Skin of body (tissue), 2 donors: ENCODE measurements around the gene VANGL2. TPM values are rescaled to one million over a fixed set of nuclear protein-coding genes. Genes with fewer than 3 reads are reported as not detected.

ENCODE experiments used
- DNase-seq: peaks from one replicate; lab custom pipeline; 2025; lab: John Stamatoyannopoulos, UW
- total RNA-seq: library from RNA; depleted of rRNA; stranded (reverse); fragments of >200 nt; gene quantifications from one replicate; pipeline ENCODE4 v1.2.3, GENCODE V29; 2014

Gene VANGL2
- total RNA-seq = 11.0 TPM

GRCh38 chr1:160400223-160400645 lies at the start of gene VANGL2:
TSS of gene VANGL2 (plus strand) at chr1:160400564. CDS start at chr1:160415838, 15,274 bp downstream.
- DNase-seq = peak; percentile 75

DNA sequence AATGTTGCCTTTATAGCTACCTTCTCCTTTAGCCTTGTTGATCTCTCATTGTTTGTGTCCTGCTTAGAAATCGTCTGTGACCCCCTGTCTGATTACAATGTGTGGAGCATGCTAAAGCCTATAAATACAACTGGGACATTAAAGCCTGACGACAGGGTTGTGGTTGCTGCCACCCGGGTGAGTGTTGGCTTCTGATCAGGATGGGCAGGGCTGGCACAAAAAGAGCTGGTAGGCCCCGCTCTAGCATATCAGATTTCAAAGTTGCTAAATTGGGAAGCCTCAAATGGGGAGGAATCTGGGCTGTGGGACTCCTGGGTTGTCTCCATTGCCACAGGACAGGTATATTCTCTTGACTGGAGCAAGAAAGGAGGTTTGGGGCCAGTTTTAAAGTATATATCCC lies 48.7 kb upstream of the VANGL2 start:
- no peak for DNase-seq

GRCh38 chr1:160352555-160352954 lies 47.8 kb upstream of the VANGL2 start:
- no peak for DNase-seq

DNA sequence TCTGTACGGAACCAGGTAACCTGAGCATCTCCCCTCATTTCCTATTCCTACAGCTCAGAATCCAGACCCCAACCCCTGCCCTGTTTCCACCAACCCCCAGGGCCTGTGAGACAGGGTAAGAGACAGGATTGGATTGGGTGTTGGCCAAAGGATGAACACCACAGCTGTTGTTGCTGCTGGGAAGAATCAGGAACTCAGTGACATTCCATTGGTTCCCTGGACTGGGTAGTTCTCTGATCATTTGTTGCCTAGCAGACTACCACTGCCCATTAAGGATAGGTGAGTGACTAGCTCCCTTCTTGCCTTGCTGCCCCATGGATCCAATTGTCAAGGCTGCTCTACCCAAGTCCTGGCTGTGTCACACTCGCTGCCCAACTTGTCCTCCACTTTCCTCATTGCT lies 47.1 kb upstream of the VANGL2 start:
- DNase-seq = no peak

- DNase-seq = no peak
Measured at GRCh38 chr1:160354388-160354985, 45.9 kb upstream of the VANGL2 start.

GRCh38 chr1:160357286-160358002 lies 42.9 kb upstream of the VANGL2 start:
- no peak for DNase-seq

GRCh38 chr1:160358073-160358472 lies 42.3 kb upstream of the VANGL2 start:
- DNase-seq = no peak

GRCh38 chr1:160359559-160360226 lies 40.7 kb upstream of the VANGL2 start:
- no peak for DNase-seq

- no peak for DNase-seq
Measured at GRCh38 chr1:160360227-160360695, 40.1 kb upstream of the VANGL2 start.

GRCh38 chr1:160361199-160361598 lies 39.2 kb upstream of the VANGL2 start:
- no peak for DNase-seq

DNA sequence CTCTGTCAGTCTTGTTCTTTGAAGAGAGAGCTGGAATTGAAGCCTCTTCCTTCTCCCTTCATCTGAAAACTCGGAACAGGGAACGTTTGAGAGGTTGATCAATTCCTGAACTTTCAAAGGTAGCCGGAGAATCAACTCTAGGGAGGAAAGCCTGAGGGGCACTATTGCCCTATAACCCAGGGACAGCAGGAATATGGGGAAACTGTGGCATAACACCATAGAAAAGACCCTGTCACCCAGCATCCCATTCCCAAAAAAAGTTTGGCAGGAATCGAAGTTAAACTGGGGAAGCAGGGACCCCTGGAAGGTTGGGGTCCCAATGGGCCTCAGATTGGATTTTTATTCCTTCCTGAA lies 38.6 kb upstream of the VANGL2 start:
- no peak for DNase-seq

- no peak for DNase-seq
Measured at GRCh38 chr1:160362168-160362957, 38.0 kb upstream of the VANGL2 start.

- DNase-seq = no peak
Measured at GRCh38 chr1:160363010-160363409, 37.4 kb upstream of the VANGL2 start.

GRCh38 chr1:160363951-160364735 lies 36.2 kb upstream of the VANGL2 start:
- no peak for DNase-seq

DNA sequence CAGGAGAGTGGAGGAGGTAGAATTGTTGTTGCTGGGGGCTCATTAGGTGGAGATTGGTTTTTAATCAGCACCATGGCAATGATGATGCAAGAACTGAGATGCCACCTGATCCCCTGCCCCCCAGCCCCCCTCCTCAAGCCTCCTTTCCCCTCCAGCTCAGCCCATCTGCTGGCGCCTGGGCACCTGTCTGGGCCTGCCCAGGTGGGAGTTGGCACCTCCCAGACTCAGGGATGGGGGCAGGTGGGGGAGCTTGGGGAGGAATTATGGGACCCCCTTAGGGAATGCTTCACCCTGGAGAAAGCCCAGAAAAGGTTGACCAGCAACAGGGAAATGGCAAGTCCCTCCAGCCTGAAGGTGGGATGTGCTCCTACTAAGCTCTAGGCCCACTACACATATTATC lies 35.0 kb upstream of the VANGL2 start:
- DNase-seq = no peak

DNA sequence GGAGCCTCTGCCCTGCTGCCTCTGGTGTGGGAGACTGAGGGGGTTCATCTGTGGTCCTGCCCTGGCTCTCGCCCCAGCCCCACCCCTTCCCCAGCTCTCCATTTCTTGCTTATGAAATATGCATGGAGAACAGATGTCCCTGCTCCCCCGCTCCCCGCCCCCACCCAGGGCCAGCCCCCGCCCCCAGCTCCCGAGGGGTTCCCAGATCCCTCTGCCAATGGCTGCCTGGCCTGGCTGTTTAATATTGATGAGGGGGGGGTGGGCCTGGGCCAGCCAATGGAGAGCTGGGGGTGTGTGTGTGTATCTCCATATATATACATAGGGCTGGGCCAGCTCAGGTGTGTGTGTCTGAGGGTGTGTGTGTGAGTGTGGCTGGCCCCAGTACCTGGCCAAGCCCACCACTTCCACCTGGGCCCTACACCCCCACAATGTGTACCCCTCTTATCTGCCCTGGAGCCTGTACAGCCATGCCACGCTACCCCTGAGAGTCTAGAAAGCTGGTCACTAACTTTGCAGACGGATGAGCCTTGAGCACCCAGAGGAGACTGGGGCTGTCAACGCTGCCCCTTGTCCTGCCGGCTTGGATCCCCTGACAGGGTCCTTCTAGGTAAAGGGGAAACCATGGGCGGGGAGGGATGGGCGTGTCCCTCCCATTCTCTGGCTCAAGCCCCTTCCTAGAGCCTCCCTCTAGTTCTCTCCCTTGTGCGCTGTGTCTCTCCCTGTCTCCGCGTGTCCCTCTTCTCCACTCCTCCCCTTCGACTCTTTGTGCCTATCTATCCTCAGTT lies 33.4 kb upstream of the VANGL2 start, which contains the start of gene NHLH1:
Gene NHLH1, plus strand, starts transcription at position 341 of the 785 bp plus-strand sequence. CDS start 3,661 bp downstream, outside the sequence.
- no peak for DNase-seq

- no peak for DNase-seq
Measured at GRCh38 chr1:160367516-160367900, 32.9 kb upstream of the VANGL2 start.

- no peak for DNase-seq
Measured at GRCh38 chr1:160367934-160368923, 32.1 kb upstream of the VANGL2 start.

DNA sequence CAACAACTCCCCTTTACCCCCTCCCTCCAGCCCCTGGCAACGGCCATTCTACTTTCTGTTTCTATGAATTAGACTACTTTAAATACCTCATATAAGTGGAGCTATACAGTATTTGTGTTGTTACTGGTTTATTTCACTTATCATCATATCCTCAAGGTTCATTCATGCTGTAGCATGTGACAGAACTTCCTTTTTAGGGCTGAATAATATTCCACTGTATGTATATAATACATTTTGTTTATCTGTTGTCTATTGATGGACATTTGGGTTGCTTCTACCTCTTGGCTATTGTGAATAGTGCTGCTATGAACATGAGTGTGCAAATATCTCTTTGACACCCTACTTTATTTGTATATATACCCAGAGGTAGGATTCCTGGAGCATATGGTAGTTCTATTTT lies 31.3 kb upstream of the VANGL2 start:
- no peak for DNase-seq
